ENCODE measurements around the gene NPAS2.

DNA sequence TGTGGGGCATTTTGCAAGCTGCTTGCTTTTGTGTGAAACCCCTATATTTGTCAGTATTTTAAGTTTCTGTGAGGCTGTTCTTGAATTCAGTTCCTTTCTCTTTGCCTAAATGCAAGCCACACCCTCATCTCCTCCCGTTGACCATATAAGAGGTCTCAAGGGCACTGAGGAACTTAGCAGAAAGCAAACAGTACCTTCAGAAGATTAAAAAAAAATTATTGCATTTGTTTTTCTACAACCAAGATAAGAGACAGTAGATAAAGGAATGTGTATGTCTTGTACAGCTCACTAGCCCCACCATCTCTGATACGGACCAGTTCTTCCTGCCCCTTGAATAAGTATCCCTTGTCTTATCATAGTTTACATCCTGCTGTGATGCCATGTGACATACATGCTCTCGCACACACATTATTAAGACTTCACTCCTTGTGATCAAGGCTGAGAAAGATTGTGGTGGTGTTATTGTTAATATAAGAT, 64.2 kb downstream of the NPAS2 start:
- TF ChIP-seq, protein P1, sequence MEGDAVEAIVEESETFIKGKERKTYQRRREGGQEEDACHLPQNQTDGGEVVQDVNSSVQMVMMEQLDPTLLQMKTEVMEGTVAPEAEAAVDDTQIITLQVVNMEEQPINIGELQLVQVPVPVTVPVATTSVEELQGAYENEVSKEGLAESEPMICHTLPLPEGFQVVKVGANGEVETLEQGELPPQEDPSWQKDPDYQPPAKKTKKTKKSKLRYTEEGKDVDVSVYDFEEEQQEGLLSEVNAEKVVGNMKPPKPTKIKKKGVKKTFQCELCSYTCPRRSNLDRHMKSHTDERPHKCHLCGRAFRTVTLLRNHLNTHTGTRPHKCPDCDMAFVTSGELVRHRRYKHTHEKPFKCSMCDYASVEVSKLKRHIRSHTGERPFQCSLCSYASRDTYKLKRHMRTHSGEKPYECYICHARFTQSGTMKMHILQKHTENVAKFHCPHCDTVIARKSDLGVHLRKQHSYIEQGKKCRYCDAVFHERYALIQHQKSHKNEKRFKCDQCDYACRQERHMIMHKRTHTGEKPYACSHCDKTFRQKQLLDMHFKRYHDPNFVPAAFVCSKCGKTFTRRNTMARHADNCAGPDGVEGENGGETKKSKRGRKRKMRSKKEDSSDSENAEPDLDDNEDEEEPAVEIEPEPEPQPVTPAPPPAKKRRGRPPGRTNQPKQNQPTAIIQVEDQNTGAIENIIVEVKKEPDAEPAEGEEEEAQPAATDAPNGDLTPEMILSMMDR (IDR thresholded peaks at IDR 0.05) = no peak
- TF ChIP-seq POLR2AphosphoS5 (IDR thresholded peaks at IDR 0.05) (no peak), POLR2A (IDR thresholded peaks at IDR 0.05) (no peak)
